Effector memory CD4-positive, alpha-beta T cell (primary cell): ENCODE measurements around the gene SLC9C2.
A peak's percentile ranks its signal among the peaks of the same experiment; 100 is the strongest.
"Not testable (repeated sequence)": the region's sequence is repeated elsewhere in the genome, so short reads cannot be mapped to it uniquely, and the experiment has no call there.

ENCODE experiments used
- DNase-seq, 3 donors: peaks; one replicate each; pipeline ENCODE4 v3.0.0-alpha.2; 2020
- H3K27ac ChIP-seq: 2 replicates; pipeline ENCODE4 v1.7.0; 2013; ENCODE audit warnings: mild to moderate bottlenecking, low read length, moderate library complexity; ENCODE audit not compliant: insufficient read depth, poor library complexity, severe bottlenecking
- H3K27me3 ChIP-seq: replicated peaks from 2 replicates; pipeline ENCODE4 v1.7.0; 2013; ENCODE audit warnings: mild to moderate bottlenecking, low read length; ENCODE audit not compliant: insufficient read depth, control insufficient read depth, poor library complexity, severe bottlenecking
- H3K36me3 ChIP-seq: 2 replicates; pipeline ENCODE4 v1.7.0; 2013; ENCODE audit warnings: mild to moderate bottlenecking, low read length, moderate library complexity; ENCODE audit not compliant: control insufficient read depth, insufficient read depth
- H3K4me1 ChIP-seq: 2 replicates; pipeline ENCODE4 v1.7.0; 2013; ENCODE audit warnings: low read length, mild to moderate bottlenecking; ENCODE audit not compliant: control insufficient read depth, insufficient read depth, poor library complexity, severe bottlenecking
- H3K4me3 ChIP-seq: 2 replicates; pipeline ENCODE4 v1.7.0; 2013; ENCODE audit warnings: low read length, low read depth, mild to moderate bottlenecking; ENCODE audit not compliant: insufficient read depth, poor library complexity, severe bottlenecking
- H3K9me3 ChIP-seq: 2 replicates; pipeline ENCODE4 v1.7.0; 2013; ENCODE audit warnings: mild to moderate bottlenecking, low read length, moderate library complexity; ENCODE audit not compliant: control insufficient read depth

SLC9C2 gene

GRCh38 chr1:173476665-173477285, 126.1 kb downstream of the SLC9C2 start:
- H3K9me3 ChIP-seq: no peaks in the 10 kb centered on the region
- peaks cover 25% of the 10 kb centered on the region for H3K4me1 ChIP-seq
- peaks cover 15% of the 10 kb centered on the region for H3K36me3 ChIP-seq
- peak; percentile 66 to 77 (median 67) for DNase-seq
- H3K27ac ChIP-seq: peak overlapping the region; percentile 88
- H3K4me3 ChIP-seq: peak overlapping the region; percentile 86
- H3K27me3 ChIP-seq: no peaks in the 10 kb centered on the region

GRCh38 chr1:173476197-173476664, 126.6 kb downstream of the SLC9C2 start:
- Histone ChIP-seq H3K27me3 (no peaks in the 10 kb centered on the region), H3K4me3 (peak overlapping the region; percentile 86), H3K27ac (peak overlapping the region; percentile 88), H3K4me1 (peaks cover 25% of the 10 kb centered on the region), H3K9me3 (no peaks in the 10 kb centered on the region), H3K36me3 (peaks cover 13% of the 10 kb centered on the region)
- no peak for DNase-seq

DNA sequence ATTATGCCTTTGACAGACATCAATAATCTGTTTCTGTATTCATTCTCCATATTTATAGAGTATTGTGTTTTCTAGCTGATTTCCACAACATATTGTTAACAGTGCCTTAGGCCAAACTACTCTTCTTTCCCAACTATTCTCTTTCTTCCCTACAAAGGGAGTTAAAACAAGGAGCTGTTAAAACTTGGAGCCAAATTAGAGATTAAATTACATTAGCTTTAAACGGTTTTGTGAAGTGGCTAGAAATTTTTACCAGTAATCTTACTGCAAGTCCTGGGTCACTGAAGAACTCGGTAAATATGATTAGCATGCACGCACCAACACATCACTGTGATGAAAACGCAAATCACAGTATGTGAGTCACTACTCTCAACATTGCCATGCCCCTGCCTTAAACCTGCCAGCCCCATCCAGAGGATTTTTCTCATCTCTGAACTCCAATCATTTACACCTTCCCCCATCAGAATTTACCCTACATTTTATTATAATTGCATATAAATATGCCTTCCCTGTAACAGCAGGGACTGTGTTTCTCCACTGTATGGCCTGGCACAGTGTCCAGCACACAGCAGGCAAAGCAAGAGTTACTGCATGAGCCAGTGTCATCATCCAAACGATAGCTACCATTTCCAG, 127.2 kb downstream of the SLC9C2 start:
- no peak for DNase-seq
- peaks cover 9% of the 10 kb centered on the region for H3K36me3 ChIP-seq
- no peaks in the 10 kb centered on the region for H3K9me3 ChIP-seq
- H3K27ac ChIP-seq: peak overlapping the region; percentile 88
- peaks cover 25% of the 10 kb centered on the region for H3K4me1 ChIP-seq
- H3K27me3 ChIP-seq: no peaks in the 10 kb centered on the region
- peak overlapping the region; percentile 86 for H3K4me3 ChIP-seq

DNA sequence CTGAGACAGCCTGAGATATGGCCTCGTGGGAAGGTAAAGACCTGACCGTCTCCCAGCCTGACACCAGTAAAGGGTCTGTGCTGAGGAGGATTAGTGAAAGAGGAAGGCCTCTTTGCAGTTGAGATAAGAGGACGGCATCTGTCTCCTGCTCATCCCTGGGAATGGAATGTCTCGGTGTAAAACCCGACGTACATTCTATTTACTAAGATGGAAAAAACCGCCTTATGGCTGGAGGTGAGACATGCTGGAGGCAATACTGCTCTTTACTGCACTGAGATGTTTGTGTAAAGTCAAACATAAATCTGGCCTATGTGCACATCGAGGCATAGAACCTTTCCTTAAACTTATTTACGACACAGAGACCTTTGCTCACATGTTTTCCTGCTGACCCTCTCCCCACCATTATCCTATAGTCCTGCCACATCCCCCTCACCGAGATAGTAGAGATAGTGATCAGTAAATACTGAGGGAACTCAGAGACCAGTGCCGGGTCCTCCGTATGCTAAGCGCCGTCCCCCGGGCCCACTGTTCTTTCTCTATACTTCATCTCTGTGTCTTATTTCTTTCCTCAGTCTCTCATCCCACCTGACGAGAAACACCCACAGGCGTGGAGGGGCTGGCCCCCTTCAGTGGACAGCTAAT, 128.0 kb downstream of the SLC9C2 start:
- DNase-seq, H3K4me3 ChIP-seq, H3K9me3 ChIP-seq, H3K27ac ChIP-seq, H3K36me3 ChIP-seq, H3K27me3 ChIP-seq: not testable (repeated sequence)
- H3K4me1 ChIP-seq: peaks cover 25% of the 10 kb centered on the region

- no peak for DNase-seq
- H3K4me3 ChIP-seq: no peak overlapping the region
- no peak overlapping the region for H3K27ac ChIP-seq
- peaks cover 25% of the 10 kb centered on the region for H3K4me1 ChIP-seq
- no peaks in the 10 kb centered on the region for H3K9me3 ChIP-seq
- peaks cover 9% of the 10 kb centered on the region for H3K36me3 ChIP-seq
- no peaks in the 10 kb centered on the region for H3K27me3 ChIP-seq
Observed at GRCh38 chr1:173474097-173474779, 128.6 kb downstream of the SLC9C2 start.

DNA sequence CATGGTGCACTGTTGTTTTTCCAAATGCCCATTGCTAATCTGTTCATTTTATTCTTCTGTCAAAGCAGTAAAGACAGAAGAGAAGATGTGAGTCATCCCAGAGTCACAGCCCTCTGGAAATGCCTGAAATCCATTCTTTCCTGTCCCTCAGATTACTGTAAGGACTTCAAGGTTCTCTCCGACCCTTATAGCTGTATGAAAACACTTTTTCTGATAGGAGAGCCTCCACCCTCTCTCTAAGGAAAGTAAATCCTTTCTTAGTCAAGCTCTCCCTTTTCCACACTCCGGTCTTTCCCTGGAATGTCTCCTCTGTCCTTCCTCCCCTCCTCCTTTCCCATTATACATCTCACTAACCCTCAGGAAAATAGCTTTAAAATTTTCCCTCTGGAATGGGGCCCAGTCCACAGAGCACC, 129.3 kb downstream of the SLC9C2 start:
- Histone ChIP-seq H3K27me3 (no peaks in the 10 kb centered on the region), H3K4me3 (no peak overlapping the region)
- DNase-seq: no peak

DNA sequence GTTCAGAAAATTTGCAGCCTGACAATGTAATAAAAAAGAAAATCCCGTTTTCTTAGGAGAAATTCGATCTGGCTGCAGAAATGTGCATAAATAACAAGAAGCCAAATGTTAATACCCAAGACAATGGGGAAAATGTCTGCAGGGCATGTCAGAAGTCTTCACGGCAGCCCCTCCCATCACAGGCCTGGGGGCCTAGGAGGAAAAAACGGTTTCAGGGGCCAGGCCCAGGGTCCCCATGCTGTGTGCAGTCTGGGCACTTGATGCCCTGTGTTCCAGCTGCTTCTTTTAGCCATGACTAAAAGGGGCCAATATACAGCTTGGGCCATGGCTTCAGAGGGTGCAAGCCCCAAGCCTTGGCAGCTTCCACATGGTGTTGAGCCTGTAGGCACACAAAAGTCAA, 132.3 kb downstream of the SLC9C2 start:
- Histone ChIP-seq H3K36me3 (peaks cover 9% of the 10 kb centered on the region), H3K27ac (no peak overlapping the region), H3K4me1 (peaks cover 4% of the 10 kb centered on the region), H3K9me3 (no peaks in the 10 kb centered on the region), H3K27me3 (no peaks in the 10 kb centered on the region), H3K4me3 (no peak overlapping the region)
- DNase-seq: no peak

More for the DNA sequence above, 129.3 kb downstream of the SLC9C2 start:
- H3K36me3 ChIP-seq: peaks cover 9% of the 10 kb centered on the region
- no peaks in the 10 kb centered on the region for H3K9me3 ChIP-seq
- H3K27ac ChIP-seq: no peak overlapping the region
- peaks cover 22% of the 10 kb centered on the region for H3K4me1 ChIP-seq

DNA sequence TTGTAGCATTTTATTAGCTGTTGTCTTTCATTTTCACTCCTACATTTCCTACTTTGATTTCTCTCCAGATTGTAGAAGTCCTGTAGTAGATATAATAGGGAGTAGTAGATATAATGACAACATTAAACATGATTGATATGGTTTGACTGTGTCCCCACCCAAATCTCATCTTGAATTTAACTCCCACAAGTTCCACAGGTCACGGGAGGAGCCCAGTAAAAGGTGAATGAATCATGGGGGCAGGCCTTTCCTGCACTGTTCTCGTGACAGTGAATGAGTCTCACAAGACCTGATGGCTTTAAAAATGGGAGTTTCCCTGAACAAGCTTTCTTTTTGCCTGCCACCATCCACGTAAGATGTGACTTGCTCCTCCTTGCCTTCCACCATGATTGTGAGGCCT, 133.2 kb downstream of the SLC9C2 start:
- no peak for DNase-seq
- Histone ChIP-seq H3K27ac (no peak overlapping the region), H3K4me1 (no peaks in the 10 kb centered on the region), H3K27me3 (no peaks in the 10 kb centered on the region), H3K9me3 (no peaks in the 10 kb centered on the region), H3K4me3 (no peak overlapping the region), H3K36me3 (peaks cover 9% of the 10 kb centered on the region)

GRCh38 chr1:173467426-173467825, 135.4 kb downstream of the SLC9C2 start:
- no peak for DNase-seq
- H3K4me3 ChIP-seq: no peak overlapping the region
- peaks cover 9% of the 10 kb centered on the region for H3K36me3 ChIP-seq
- H3K27ac ChIP-seq: no peak overlapping the region
- no peaks in the 10 kb centered on the region for H3K9me3 ChIP-seq
- H3K27me3 ChIP-seq: no peaks in the 10 kb centered on the region
- no peaks in the 10 kb centered on the region for H3K4me1 ChIP-seq

DNA sequence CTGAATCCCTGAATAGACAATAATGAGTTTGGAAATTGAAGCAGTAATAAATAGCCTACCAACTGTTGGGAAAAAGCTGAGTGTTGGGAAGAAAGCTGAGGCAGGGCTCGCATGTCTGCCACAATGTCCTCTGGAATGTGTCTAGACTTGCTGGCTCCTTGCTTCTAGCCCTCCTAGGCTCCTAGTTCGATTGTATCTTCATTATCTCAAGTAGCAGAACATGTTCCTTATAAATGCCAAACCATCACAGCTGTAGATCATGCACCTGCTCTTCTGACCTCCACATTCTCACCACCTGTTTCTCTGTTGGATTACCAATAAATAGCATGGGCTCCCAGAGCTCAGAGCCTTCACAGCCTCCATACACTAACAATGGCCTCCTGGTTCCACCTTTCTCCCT, 138.7 kb downstream of the SLC9C2 start:
- H3K27me3 ChIP-seq, DNase-seq, H3K36me3 ChIP-seq, H3K9me3 ChIP-seq, H3K27ac ChIP-seq, H3K4me1 ChIP-seq, H3K4me3 ChIP-seq: not testable (repeated sequence)
